K562 (cell line): ENCODE data around the gene PPP2R2B. TPM values are rescaled to one million over a fixed set of nuclear protein-coding genes. Genes with fewer than 3 reads are reported as not detected.

ENCODE experiments used
- ATAC-seq: fragments of 200-7000 bp; cut with Tn5 transposase; 3 replicates; pipeline ENCODE4 v1.9.1; 2020; ENCODE audit warnings: moderate library complexity
- BruUV-seq: library from RNA; stranded (reverse); fragments of 400-500 nt; replicated peaks from 2 replicates; lab custom pipeline; 2021; lab: Mats Ljungman, UMichigan
- CTCF ChIA-PET: fragments of 300-600 bp; formaldehyde crosslinking; extraction: SDS; loops from one replicate; lab custom pipeline; 2021; ENCODE audit warnings: low intra/inter-chr PET ratio; lab: Yijun Ruan, JAX
- POLR2A ChIA-PET: fragments of 300-600, 350-650 bp; sonication (Branson Sonifier 250); formaldehyde crosslinking; extraction: SDS; loops from one replicate; lab custom pipeline; 2021; ENCODE audit warnings: antibody characterized with exemption, inconsistent platforms; lab: Yijun Ruan, JAX
- DNase-seq, 4 experiments: peaks; one replicate each; pipeline versions ENCODE4 v3.0.0 to v3.0.0-alpha.2; 2011 to 2018; ENCODE audit warnings: low spot score in 3 of 4, mixed read lengths in 3 of 4; ENCODE audit errors: extremely low read depth in 1 of 4
- FAIRE-seq: peaks from 2 replicates; lab custom pipeline; 2011; peaks lifted over from hg19 to GRCh38; lab: Jason Lieb, UNC
- H2AFZ ChIP-seq: 2 replicates; pipeline ENCODE4 v1.6.0; 2011; ENCODE audit warnings: low read depth, low read length, control low read depth, inconsistent platforms
- H3K27ac ChIP-seq: fragments of 200-600 bp; 3 replicates; pipeline ENCODE4 v1.8.0; 2011; ENCODE audit warnings: low read depth, mild to moderate bottlenecking, control low read depth, inconsistent platforms, low read length, moderate library complexity, mixed read lengths; ENCODE audit errors: extremely low read depth
- H3K27me3 ChIP-seq, 2 experiments: fragments of 300-600 bp in 1 of 2; 2 replicates in 1 of 2; 3 replicates in 1 of 2; pipeline versions ENCODE4 v1.6.0 to v1.8.0; 2011; ENCODE audit warnings: inconsistent platforms in 2 of 2, low read length in 2 of 2, mild to moderate bottlenecking in 1 of 2, mixed read lengths in 1 of 2, moderate library complexity in 1 of 2; ENCODE audit not compliant: control insufficient read depth in 2 of 2, insufficient read depth in 2 of 2
- H3K36me3 ChIP-seq: fragments of 300-600 bp; 3 replicates; pipeline ENCODE4 v1.8.0; 2011; ENCODE audit warnings: mild to moderate bottlenecking, low read length, inconsistent platforms; ENCODE audit not compliant: control insufficient read depth, insufficient read depth
- H3K4me1 ChIP-seq, 2 experiments: fragments of 200-600 bp in 1 of 2; replicated peaks in 1 of 2; 2 replicates in 1 of 2; 3 replicates in 1 of 2; pipeline versions ENCODE4 v1.5.1 to v1.8.0; 2011; ENCODE audit warnings: inconsistent platforms in 2 of 2, low read length in 2 of 2, mild to moderate bottlenecking in 1 of 2, mixed read lengths in 1 of 2, moderate library complexity in 1 of 2; ENCODE audit not compliant: control insufficient read depth in 2 of 2, insufficient read depth in 2 of 2
- H3K4me2 ChIP-seq: 2 replicates; pipeline ENCODE4 v1.6.1; 2011; ENCODE audit warnings: low read length, control low read depth, inconsistent platforms, mixed read lengths; ENCODE audit not compliant: insufficient read depth
- H3K4me3 ChIP-seq: fragments of 200-600 bp; sonication (generic), shearing (Covaris generic); 2 replicates; pipeline ENCODE4 v1.5.1; 2016; ENCODE audit warnings: control low read depth, inconsistent platforms
- H3K79me2 ChIP-seq: fragments of 200-600 bp; 3 replicates; pipeline ENCODE4 v1.8.0; 2011; ENCODE audit warnings: low read length, inconsistent platforms; ENCODE audit not compliant: control insufficient read depth, insufficient read depth
- H3K9ac ChIP-seq, 2 experiments: 2 replicates each; pipeline versions ENCODE4 v1.6.0 to v1.6.1; 2011; ENCODE audit warnings: low read depth in 2 of 2, low read length in 2 of 2, control low read depth in 1 of 2, inconsistent platforms in 1 of 2, mild to moderate bottlenecking in 1 of 2, mixed read lengths in 1 of 2; ENCODE audit not compliant: insufficient read depth in 1 of 2
- H3K9me1 ChIP-seq: one replicate; pipeline ENCODE4 v1.6.0; 2011; ENCODE audit warnings: inconsistent platforms, mild to moderate bottlenecking, low read length, moderate library complexity; ENCODE audit not compliant: control insufficient read depth, insufficient read depth
- H3K9me3 ChIP-seq: replicated peaks from 2 replicates; pipeline ENCODE4 v1.5.1; 2011; ENCODE audit warnings: low read depth, low read length, inconsistent platforms; ENCODE audit not compliant: control insufficient read depth, insufficient read depth
- H4K20me1 ChIP-seq: replicated peaks from 2 replicates; pipeline ENCODE4 v1.6.1; 2011; ENCODE audit warnings: low read length, inconsistent platforms, mixed read lengths; ENCODE audit not compliant: control insufficient read depth, insufficient read depth
- EHMT2 ChIP-seq: fragments of 450-650 bp; IDR thresholded peaks from 2 replicates; pipeline ENCODE4 v1.6.1; 2018; ENCODE audit warnings: antibody characterized with exemption
- NBN ChIP-seq: fragments of 450-650 bp; IDR thresholded peaks from 2 replicates; pipeline ENCODE4 v1.6.1; 2016; ENCODE audit warnings: low read depth, mild to moderate bottlenecking
- WGBS: fragments of 100-300 bp; shearing (Covaris generic); methylation state at CpG from one replicate; pipeline ENCODE4 v1.1.6; 2016; ENCODE audit warnings: low coverage, mixed read lengths; ENCODE audit not compliant: insufficient coverage; ENCODE audit errors: missing lambda C conversion rate; 5-methylcytosine and 5-hydroxymethylcytosine counted together
- in situ Hi-C: fragments of 300-500 bp; cut with MboI; formaldehyde crosslinking; loops from 4 replicates; pipeline ENCODE4 v1.15.0; 2018; ENCODE audit warnings: inconsistent platforms, mixed read lengths
- intact Hi-C: fragments of 100-400 bp; cut with micrococcal nuclease; formaldehyde crosslinking; loops from 2 replicates; pipeline ENCODE4 v1.14.2; 2022
- polyA plus RNA-seq, 8 experiments: library from polyadenylated mRNA; depleted of rRNA in 4 of 8; stranded (reverse) in 5 of 8; unstranded in 3 of 8; fragments of >200 nt; fragmentation: Nextera tagmentation in 2 of 8; fragmentation: Illumina TruSeq in 1 of 8; extraction: Ambion mirVana in 2 of 8; extraction: Trizol in 1 of 8; gene quantifications; 2 replicates each; pipeline versions ENCODE4 v1.2.1 to v1.2.3, GENCODE V29; 2011 to 2014; ENCODE audit warnings: inconsistent platforms in 1 of 8, missing spikeins in 1 of 8
- total RNA-seq, 7 experiments: library from RNA; depleted of rRNA in 6 of 7; stranded (reverse); fragments of >200 nt in 6 of 7; fragmentation: Illumina TruSeq in 2 of 7; extraction: Trizol in 2 of 7; gene quantifications; 2 replicates each; pipeline versions ENCODE4 v1.2.1 to v1.2.3, GENCODE V29; 2011 to 2021; ENCODE audit warnings: low replicate concordance in 1 of 7
- TF ChIP-seq, protein P1 (sequence below), 2 experiments: fragments of 450-650 bp; formaldehyde crosslinking in 1 of 2; IDR thresholded peaks; 2 replicates each; pipeline versions ENCODE4 v1.4.0 to v1.6.1; 2014 to 2020; ENCODE audit warnings: mild to moderate bottlenecking in 2 of 2, borderline replicate concordance in 1 of 2, low read depth in 1 of 2

PPP2R2B gene
- total and polyA plus RNA-seq, 9 of the 15 experiments (the other 6 are each of a cell fraction or from before 2014, with no cell fraction given) = not detected

DNA sequence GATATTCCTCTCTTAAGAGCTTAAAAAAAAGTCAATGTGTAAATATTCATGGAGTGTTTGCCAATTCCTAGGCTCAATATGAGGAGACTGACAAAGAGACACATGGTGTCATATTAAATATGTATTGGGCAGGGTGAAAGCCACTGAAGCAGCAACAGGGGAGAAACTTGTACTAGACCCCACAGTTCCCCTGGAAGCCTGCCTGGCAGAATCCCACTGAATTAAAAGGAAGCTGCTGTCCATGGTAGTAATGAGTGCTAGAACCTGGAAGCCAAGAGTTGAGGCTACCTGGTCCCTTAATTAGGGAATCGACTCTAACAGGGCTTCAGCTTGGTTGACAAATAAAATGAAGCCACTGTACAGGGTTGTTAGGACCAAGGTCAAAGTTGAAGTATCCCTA, 233.2 kb downstream of the PPP2R2B start:
- Histone ChIP-seq H3K79me2 (no peaks in the 10 kb centered on the region), H4K20me1 (no peaks in the 10 kb centered on the region), H3K36me3 (no peaks in the 10 kb centered on the region), H3K4me1 (no peaks in the 10 kb centered on the region), H3K9ac (no peak overlapping the region), H3K9me3 (no peaks in the 10 kb centered on the region), H3K9me1 (no peaks in the 10 kb centered on the region), H3K27me3 (no peaks in the 10 kb centered on the region), H3K27ac (no peak overlapping the region), H3K4me2 (no peak overlapping the region), H2AFZ (no peak overlapping the region), H3K4me3 (no peak overlapping the region)
- POLR2A ChIA-PET = no interaction called here
- in situ Hi-C loops (no loop called here), intact Hi-C loops (no loop called here)
- ATAC-seq (no peak), FAIRE-seq (no peak), DNase-seq (no peak)
- no TSS peak for BruUV-seq
- TF ChIP-seq NBN (no peak), EHMT2 (peak; percentile 64)
- TF ChIP-seq, protein P1, sequence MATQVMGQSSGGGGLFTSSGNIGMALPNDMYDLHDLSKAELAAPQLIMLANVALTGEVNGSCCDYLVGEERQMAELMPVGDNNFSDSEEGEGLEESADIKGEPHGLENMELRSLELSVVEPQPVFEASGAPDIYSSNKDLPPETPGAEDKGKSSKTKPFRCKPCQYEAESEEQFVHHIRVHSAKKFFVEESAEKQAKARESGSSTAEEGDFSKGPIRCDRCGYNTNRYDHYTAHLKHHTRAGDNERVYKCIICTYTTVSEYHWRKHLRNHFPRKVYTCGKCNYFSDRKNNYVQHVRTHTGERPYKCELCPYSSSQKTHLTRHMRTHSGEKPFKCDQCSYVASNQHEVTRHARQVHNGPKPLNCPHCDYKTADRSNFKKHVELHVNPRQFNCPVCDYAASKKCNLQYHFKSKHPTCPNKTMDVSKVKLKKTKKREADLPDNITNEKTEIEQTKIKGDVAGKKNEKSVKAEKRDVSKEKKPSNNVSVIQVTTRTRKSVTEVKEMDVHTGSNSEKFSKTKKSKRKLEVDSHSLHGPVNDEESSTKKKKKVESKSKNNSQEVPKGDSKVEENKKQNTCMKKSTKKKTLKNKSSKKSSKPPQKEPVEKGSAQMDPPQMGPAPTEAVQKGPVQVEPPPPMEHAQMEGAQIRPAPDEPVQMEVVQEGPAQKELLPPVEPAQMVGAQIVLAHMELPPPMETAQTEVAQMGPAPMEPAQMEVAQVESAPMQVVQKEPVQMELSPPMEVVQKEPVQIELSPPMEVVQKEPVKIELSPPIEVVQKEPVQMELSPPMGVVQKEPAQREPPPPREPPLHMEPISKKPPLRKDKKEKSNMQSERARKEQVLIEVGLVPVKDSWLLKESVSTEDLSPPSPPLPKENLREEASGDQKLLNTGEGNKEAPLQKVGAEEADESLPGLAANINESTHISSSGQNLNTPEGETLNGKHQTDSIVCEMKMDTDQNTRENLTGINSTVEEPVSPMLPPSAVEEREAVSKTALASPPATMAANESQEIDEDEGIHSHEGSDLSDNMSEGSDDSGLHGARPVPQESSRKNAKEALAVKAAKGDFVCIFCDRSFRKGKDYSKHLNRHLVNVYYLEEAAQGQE (IDR thresholded peaks at IDR 0.05; ENCODE audit: borderline replicate concordance) = peak; percentile 80
- TF ChIP-seq, protein P1 (CRISPR knock-in tag; IDR thresholded peaks at IDR 0.05; ENCODE audit: low read depth) = no peak
- CTCF ChIA-PET = no interaction called here
- 0% methylated on average over 1 of the region's 1 CpG for WGBS
